HCT116 (cell line): ENCODE data around the gene CCDC121. TPM values are rescaled to one million over a fixed set of nuclear protein-coding genes. Genes with fewer than 3 reads are reported as not detected.

Source experiments
- ATAC-seq: fragments of 200-7000 bp; cut with Tn5 transposase; 2 replicates; pipeline ENCODE4 v1.9.1; 2020; ENCODE audit warnings: mild to moderate bottlenecking, moderate library complexity
- BruUV-seq: library from RNA; stranded (reverse); fragments of 400-500 nt; replicated peaks from 2 replicates; lab custom pipeline; 2021; lab: Mats Ljungman, UMichigan
- CTCF ChIA-PET: fragments of 300-600 bp; sonication (Branson Sonifier 250); formaldehyde crosslinking; loops from one replicate; lab custom pipeline; 2021; ENCODE audit warnings: antibody characterized with exemption; lab: Charles Lee
- POLR2A ChIA-PET: fragments of 300-600, 350-600 bp; sonication (Branson Sonifier 250); formaldehyde crosslinking; loops from one replicate; lab custom pipeline; 2021; ENCODE audit warnings: antibody characterized with exemption; lab: Charles Lee
- RAD21 ChIA-PET, 2 experiments: fragments of 300-600 bp; sonication (Branson Sonifier 250); formaldehyde crosslinking; loops; one replicate each; lab custom pipeline; 2023; ENCODE audit warnings: low total read pairs in 2 of 2; ENCODE audit not compliant: uncharacterized antibody in 2 of 2, unreplicated experiment in 2 of 2, low non-redundant PET in 1 of 2; lab: Charles Lee
- DNase-seq: peaks from one replicate; pipeline ENCODE4 v3.0.0-alpha.2; 2010; ENCODE audit warnings: low read depth, low spot score
- H2AFZ ChIP-seq: fragments of 200-600 bp; shearing (Covaris generic), sonication (generic); 2 replicates; pipeline ENCODE4 v1.6.1; 2017; ENCODE audit warnings: low read depth, mixed run types, mixed read lengths, antibody characterized with exemption, low read length; ENCODE audit not compliant: poor library complexity, severe bottlenecking
- H3K27ac ChIP-seq: 2 replicates; pipeline ENCODE4 v1.5.1; 2012; ENCODE audit warnings: low read depth, low read length
- H3K27me3 ChIP-seq: fragments of 200-600 bp; sonication (generic); 2 replicates; pipeline ENCODE4 v1.6.1; 2016; ENCODE audit warnings: mixed run types, low read length, mixed read lengths; ENCODE audit not compliant: insufficient read depth
- H3K36me3 ChIP-seq, 2 experiments: fragments of 200-500 bp in 1 of 2; fragments of 200-600 bp in 1 of 2; sonication (Bioruptor generic) in 1 of 2; sonication (generic) in 1 of 2; 2 replicates each; pipeline versions ENCODE4 v1.5.1 to v1.6.1; 2014 to 2016; ENCODE audit warnings: low read length in 2 of 2, inconsistent platforms in 1 of 2, mixed read lengths in 1 of 2, mixed run types in 1 of 2; ENCODE audit not compliant: insufficient read depth in 2 of 2, control insufficient read depth in 1 of 2
- H3K4me1 ChIP-seq, 2 experiments: fragments of 200-600 bp in 1 of 2; sonication (generic) in 1 of 2; 2 replicates each; pipeline versions ENCODE4 v1.5.1 to v1.6.1; 2012 to 2017; ENCODE audit warnings: low read length in 2 of 2, inconsistent platforms in 1 of 2, mild to moderate bottlenecking in 1 of 2, mixed read lengths in 1 of 2, mixed run types in 1 of 2, moderate library complexity in 1 of 2; ENCODE audit not compliant: insufficient read depth in 2 of 2, control insufficient read depth in 1 of 2
- H3K4me2 ChIP-seq: fragments of 200-600 bp; sonication (generic); 2 replicates; pipeline ENCODE4 v1.6.1; 2017; ENCODE audit warnings: mixed run types, low read length, mixed read lengths
- H3K4me3 ChIP-seq, 2 experiments: fragments of 200-600 bp in 1 of 2; sonication (generic) in 1 of 2; replicated peaks in 1 of 2; 2 replicates each; pipeline ENCODE4 v1.5.1; 2011 to 2016; ENCODE audit warnings: low read length in 2 of 2, control low read depth in 1 of 2, low read depth in 1 of 2, mild to moderate bottlenecking in 1 of 2, mixed read lengths in 1 of 2, mixed run types in 1 of 2
- H3K79me2 ChIP-seq: fragments of 200-600 bp; sonication (generic); 2 replicates; pipeline ENCODE4 v1.6.1; 2017; ENCODE audit warnings: mild to moderate bottlenecking, mixed run types, low read length, moderate library complexity, mixed read lengths; ENCODE audit not compliant: insufficient read depth
- H3K9ac ChIP-seq: fragments of 200-600 bp; sonication (generic); 2 replicates; pipeline ENCODE4 v1.6.1; 2016; ENCODE audit warnings: low read length, mixed read lengths
- H3K9me2 ChIP-seq: fragments of 200-600 bp; sonication (generic), shearing (Covaris generic); 2 replicates; pipeline ENCODE4 v1.6.1; 2017; ENCODE audit warnings: mixed run types, mild to moderate bottlenecking, moderate library complexity; ENCODE audit not compliant: insufficient read depth
- H3K9me3 ChIP-seq, 2 experiments: fragments of 200-500 bp in 1 of 2; fragments of 200-600 bp in 1 of 2; sonication (Bioruptor generic) in 1 of 2; sonication (generic) in 1 of 2; 2 replicates each; pipeline ENCODE4 v1.6.1; 2014 to 2017; ENCODE audit warnings: low read length in 2 of 2, mixed read lengths in 2 of 2, inconsistent platforms in 1 of 2, low read depth in 1 of 2, mild to moderate bottlenecking in 1 of 2, mixed run types in 1 of 2, moderate library complexity in 1 of 2; ENCODE audit not compliant: control insufficient read depth in 1 of 2, insufficient read depth in 1 of 2
- H4K20me1 ChIP-seq: fragments of 200-600 bp; sonication (generic), shearing (Covaris generic); 2 replicates; pipeline ENCODE4 v1.6.1; 2017; ENCODE audit warnings: mixed run types, mild to moderate bottlenecking, moderate library complexity; ENCODE audit not compliant: insufficient read depth
- ATF3 ChIP-seq: IDR thresholded peaks from 2 replicates; pipeline ENCODE4 v1.6.1; 2012
- CTCF ChIP-seq, 3 experiments: fragments of 200-600 bp in 1 of 3; sonication (generic) in 1 of 3; IDR thresholded peaks in 2 of 3; conservative IDR thresholded peaks in 1 of 3; 2 replicates each; pipeline ENCODE4 v1.5.1; 2012 to 2017; ENCODE audit warnings: low read depth in 2 of 3, low read length in 2 of 3, antibody characterized with exemption in 1 of 3, borderline replicate concordance in 1 of 3, control low read depth in 1 of 3, mild to moderate bottlenecking in 1 of 3, mixed read lengths in 1 of 3, mixed run types in 1 of 3, moderate library complexity in 1 of 3; ENCODE audit not compliant: insufficient read depth in 1 of 3
- FOSL1 ChIP-seq: IDR thresholded peaks from 2 replicates; pipeline ENCODE4 v1.6.1; 2012; ENCODE audit warnings: low read depth
- POLR2A ChIP-seq: IDR thresholded peaks from 2 replicates; pipeline ENCODE4 v1.7.0; 2011; ENCODE audit warnings: borderline replicate concordance; ENCODE audit not compliant: insufficient read depth, insufficient read length; ENCODE audit errors: extremely low read depth
- RAD21 ChIP-seq: IDR thresholded peaks from 2 replicates; pipeline ENCODE4 v1.6.1; 2012; ENCODE audit warnings: low read depth, mild to moderate bottlenecking
- SP1 ChIP-seq: IDR thresholded peaks from 2 replicates; pipeline ENCODE4 v1.6.1; 2012; ENCODE audit warnings: low read depth
- TCF7L2 ChIP-seq: IDR thresholded peaks from 2 replicates; pipeline ENCODE4 v1.7.0; 2011; ENCODE audit warnings: borderline replicate concordance, inconsistent platforms; ENCODE audit not compliant: insufficient read depth, insufficient read length; ENCODE audit errors: extremely low read depth
- YY1 ChIP-seq: IDR thresholded peaks from 2 replicates; pipeline ENCODE4 v1.6.1; 2011; ENCODE audit warnings: low read length, low read depth, moderate library complexity, mild to moderate bottlenecking; ENCODE audit not compliant: insufficient replicate concordance; ENCODE audit errors: extremely low read depth
- ZNF274 ChIP-seq: fragments of 200-500 bp; sonication (Bioruptor generic); IDR thresholded peaks from 2 replicates; pipeline ENCODE4 v1.6.1; 2014; ENCODE audit warnings: mild to moderate bottlenecking, low read depth, low read length, inconsistent platforms
- intact Hi-C: fragments of 100-400 bp; cut with micrococcal nuclease; formaldehyde crosslinking; loops from 2 replicates; pipeline ENCODE4 v1.10.0; 2022
- total RNA-seq: library from RNA; stranded (reverse); gene quantifications from one replicate; pipeline ENCODE4 v1.2.1, GENCODE V29; 2021; ENCODE audit not compliant: unreplicated experiment

Gene CCDC121
- total RNA-seq, 1 experiment from 2014 or later, result 2.1 TPM

DNA sequence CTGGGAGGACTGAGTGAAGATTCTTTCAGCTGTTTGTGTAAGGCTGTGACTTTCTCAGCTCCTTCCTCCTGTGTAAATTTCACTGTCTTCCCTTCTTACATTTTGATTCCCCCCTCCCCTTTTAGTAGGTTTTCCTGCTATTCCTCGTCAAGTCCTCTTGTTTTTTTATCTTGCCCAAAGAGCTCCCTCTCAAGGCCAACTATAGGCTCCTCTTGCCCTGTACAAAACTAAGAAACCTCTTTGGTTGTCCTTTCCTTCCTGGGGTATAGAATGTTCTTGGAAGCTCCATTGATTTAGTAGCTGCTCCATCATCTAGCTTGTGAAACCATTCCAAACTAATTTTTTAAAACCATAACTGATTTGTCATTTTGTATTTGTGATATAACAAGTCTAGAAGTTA is 7.3 kb downstream of the CCDC121 start:
- BruUV-seq, result no TSS peak
- CTCF ChIA-PET, result interaction anchor here (1.0 kb wide), 1 partner anchor 17 kb away, joined by 3 read pairs; no protein-coding TSS in a partner anchor
- POLR2A ChIA-PET, result no interaction called here
- Histone ChIP-seq H3K27ac (no peak overlapping the region), H3K4me2 (no peak overlapping the region), H3K9me3 (no peaks in the 10 kb centered on the region), H3K27me3 (no peaks in the 10 kb centered on the region), H3K36me3 (peaks cover 46 to 51% of the 10 kb centered on the region in 2 experiments; a peak in 3 of 4 replicates), H3K79me2 (no peaks in the 10 kb centered on the region), H3K9me2 (no peaks in the 10 kb centered on the region), H3K4me3 (no peak overlapping the region), H3K4me1 (peaks cover 0 to 8% of the 10 kb centered on the region in 2 experiments; a peak in 1 of 4 replicates), H4K20me1 (no peaks in the 10 kb centered on the region), H3K9ac (no peak overlapping the region), H2AFZ (no peak overlapping the region)
- intact Hi-C loops, result loop anchor here (10.0 kb wide), 1 partner anchor 177 kb away; the partner anchor contains the start of gene KRTCAP3
- ATAC-seq, result no peak
- DNase-seq, result no peak
- RAD21 ChIA-PET, result no interaction called here
- TF ChIP-seq ATF3 (no peak), CTCF (IDR thresholded peaks at IDR 0.05 in 2 of 3, conservative IDR thresholded peaks at IDR 0.05 in 1 of 3; ENCODE audit: borderline replicate concordance in 1 of 3, insufficient read depth in 1 of 3, low read depth in 2 of 3, low read length in 2 of 3) (peak; percentile 5 to 24 (median 6); a peak in 1 of 6 replicates), POLR2A (no peak), TCF7L2 (no peak), ZNF274 (no peak), FOSL1 (no peak), RAD21 (peak; percentile 16; the same call in 1 of the 2 replicates), YY1 (no peak), SP1 (no peak)
- TF ChIP-seq, all 23 proteins: peak for 2
